Renal cortical epithelial cell (primary cell): ENCODE results near the gene RBM33. TPM values are rescaled to one million over a fixed set of nuclear protein-coding genes. Genes with fewer than 3 reads are reported as not detected.

Experiments used
- DNase-seq: peaks from one replicate; pipeline ENCODE4 v3.0.0-alpha.2; 2011; ENCODE audit warnings: low read depth
- total RNA-seq: library from RNA; depleted of rRNA; stranded (reverse); fragments of >200 nt; gene quantifications from 2 replicates; pipeline ENCODE4 v1.2.3, GENCODE V29; 2014

Gene RBM33
- total RNA-seq, 1 donor from 2014 or later: 47.3 TPM

DNA sequence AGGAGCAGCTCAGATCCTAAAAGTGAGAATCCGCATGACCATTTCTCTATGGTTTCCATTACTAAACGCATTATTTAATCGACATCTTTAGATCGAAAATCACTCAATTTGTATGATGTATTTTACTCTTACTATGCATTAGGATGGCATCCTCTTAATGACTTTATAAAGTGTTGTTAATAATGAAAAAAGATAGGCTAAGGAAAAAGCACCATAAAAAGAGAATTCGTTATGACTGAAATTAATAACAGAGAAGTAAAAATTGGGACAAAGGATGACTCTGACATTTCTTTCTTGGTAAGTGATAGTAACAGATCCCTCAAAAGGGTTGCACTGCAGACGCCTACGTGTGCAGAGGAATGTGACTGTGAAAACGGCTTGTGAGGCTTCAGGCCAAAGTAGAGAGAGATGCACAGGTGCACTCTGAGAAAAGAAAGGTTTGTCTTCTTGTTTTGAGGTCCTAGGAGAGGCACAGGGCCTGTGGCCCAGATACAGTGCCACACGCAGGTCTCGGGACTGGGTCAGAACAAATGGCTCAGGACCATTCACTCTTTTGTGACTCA lies 23.0 kb upstream of the RBM33 start:
- no peak for DNase-seq

DNA sequence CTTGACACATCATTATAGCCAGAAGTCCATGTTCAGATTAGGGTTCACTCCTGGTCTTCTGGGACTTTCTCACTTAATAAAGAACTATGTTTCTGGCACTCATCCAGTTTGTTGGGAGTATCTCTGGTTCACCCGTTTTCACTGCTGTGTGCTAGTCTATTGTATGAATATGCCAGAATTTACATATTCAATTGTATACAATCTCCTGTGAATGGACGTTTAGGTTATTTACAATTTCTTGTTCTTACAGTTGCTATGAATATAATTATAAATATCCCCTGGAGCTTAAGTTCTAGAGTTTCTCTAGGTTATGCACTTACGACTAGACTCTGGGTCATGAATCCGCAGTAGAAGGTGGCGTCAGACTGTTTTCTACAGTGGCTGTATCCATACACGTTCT lies 20.0 kb upstream of the RBM33 start:
- DNase-seq: no peak

DNA sequence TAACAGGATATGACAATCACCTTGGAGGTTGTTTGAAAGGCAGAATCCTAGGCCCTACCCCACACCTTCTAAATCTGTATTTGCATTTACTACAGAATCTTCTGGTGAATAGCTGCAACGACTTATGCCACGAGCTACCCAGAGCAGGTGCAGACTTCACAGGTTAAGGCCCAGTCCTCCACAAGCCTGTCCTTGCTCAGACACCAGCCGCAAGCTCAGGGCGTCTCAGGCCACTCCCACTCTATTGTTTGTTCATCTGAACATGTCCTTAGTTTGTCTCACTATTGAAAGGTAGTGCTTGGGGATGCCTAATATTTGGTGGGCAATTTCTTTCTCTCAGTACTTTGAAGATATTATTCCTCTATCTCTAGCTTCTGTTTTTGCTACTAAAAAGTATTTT lies 18.9 kb upstream of the RBM33 start:
- DNase-seq: no peak

DNA sequence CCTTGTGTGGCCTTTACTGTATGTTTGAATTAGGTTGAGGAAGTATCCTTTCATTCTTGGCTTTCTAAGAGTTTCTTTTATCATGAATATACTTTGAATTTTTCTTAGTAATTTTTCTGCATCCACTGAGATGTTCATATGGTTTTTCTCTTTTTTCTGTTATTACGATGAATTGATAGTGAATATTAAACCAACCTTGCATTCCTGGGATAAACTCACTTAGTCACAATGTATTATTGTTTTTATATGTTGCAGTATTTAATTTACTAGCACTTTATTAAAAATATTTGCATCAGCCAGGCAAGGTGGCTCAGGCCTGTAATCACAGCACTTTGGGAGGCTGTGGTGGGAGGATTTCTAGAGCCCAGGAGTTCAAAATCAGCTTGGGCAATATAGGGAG lies 15.3 kb upstream of the RBM33 start:
- DNase-seq: no peak

DNA sequence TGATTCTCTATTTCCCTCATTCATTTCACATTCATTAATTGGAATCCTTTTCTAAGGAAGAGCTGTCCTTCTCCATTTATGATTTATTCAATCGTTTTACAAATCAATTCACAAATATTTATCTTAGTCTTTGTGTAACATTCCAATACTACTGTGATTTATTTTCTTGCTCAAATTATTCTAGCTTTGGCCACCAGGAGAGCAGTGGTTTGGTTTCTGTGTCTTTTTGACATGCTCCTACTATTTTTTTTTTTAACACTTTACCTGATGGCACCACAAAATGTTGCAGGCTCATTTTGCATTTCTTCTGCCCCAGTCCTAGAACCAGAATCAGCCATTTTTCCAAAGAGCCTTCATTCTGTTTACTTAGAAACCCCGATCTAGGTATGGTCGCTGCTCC lies 13.3 kb upstream of the RBM33 start:
- no peak for DNase-seq

DNA sequence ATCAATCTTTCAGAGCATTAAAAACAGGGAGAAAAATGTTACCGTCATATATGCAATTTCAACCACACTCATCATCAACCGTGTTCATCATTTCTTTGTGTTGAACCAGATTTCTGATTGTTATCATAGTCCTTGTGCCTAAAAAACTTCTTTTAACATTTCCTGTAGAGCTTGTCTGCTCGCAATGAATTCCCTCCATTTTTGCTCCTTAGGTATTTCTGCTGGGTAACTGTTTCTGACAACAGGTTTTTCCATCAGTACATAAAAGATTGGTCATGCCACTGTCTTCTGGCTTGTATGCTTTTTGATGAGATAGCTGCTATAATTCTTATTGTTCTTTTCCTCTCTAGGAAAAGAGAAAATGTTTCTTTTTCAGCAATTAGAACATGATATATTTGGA lies 8.6 kb upstream of the RBM33 start:
- no peak for DNase-seq

DNA sequence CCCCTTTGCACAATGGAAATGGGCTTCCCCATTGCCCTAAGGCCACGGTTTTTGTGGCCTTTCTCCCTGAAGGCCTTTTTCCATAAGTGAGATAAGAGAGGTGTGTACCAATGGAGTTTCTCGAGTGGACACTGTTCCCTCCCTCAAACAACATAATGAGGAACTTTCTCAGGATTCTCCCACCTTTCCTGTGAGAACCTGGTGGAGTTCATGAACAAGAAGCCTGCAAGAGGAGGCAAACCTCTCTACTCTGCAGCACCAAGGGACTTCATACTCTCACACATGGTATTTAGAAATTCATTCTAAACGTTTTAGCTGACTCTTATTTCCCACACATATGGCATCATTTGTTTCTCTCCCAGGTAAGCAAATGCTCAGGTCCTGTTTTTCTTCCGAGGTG lies 7.3 kb upstream of the RBM33 start:
- DNase-seq: no peak

DNA sequence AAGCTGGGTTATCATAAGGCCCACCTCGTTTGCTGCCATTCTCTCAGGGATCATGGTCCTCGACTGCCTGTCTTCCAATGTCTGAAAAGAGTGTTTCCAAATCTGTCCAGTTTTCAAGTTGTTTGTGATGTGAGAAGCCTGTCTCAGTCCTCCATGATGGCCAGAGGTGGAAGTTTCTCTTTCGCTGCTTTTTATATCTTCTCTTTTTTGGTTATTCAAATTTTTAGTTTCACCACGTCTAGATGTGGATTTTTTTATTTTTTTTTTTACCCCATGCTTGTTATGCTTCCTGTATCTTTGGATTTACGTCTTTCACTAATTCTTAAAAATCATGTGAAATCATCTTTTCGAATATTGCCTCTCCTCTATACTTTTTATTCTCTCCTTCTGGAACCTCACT lies 6.1 kb upstream of the RBM33 start:
- no peak for DNase-seq

DNA sequence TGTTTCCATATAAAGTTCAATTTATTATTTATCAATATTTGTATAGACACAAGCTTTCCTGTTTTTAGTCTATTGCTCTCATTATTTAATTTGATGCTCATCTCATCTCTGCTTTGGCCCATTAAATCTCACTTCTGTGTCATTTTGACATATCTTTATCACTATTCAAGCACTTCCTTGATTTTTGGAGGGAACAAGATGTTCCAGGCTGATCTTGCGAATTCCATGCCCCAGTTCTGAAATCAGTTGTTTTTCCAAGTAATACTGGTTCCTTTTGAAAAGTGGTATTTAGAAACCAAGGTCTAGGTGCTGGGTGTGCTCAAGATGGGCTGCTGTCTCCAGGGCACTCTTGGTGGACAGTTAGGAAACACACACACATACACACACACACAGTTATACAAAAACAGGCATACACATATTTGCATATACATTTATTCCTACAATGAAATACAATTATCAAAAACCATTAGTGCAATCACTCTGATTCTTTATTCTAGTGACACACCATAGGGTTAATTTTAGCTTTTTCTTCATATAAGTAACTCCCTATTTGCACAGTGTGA lies 4.4 kb upstream of the RBM33 start:
- no peak for DNase-seq

DNA sequence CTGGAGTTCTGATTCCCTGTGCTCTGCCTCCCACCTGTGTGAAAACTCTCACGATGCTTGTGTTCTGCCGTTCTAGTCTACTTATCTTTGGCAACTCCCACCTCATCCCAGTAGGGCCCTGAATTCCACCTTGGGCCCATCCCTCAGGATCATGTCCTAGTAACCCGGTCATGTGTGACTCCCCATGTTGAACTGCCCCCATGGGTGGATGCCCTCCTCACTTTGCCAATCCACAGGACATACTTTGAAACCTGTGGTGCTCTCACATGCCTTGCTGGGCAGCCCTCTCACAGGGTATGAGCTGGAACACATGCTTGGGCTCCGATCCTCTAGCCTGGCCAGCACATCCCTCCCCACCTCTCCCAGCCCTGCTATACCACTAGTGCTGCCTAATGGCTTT lies 3.8 kb upstream of the RBM33 start:
- no peak for DNase-seq

DNA sequence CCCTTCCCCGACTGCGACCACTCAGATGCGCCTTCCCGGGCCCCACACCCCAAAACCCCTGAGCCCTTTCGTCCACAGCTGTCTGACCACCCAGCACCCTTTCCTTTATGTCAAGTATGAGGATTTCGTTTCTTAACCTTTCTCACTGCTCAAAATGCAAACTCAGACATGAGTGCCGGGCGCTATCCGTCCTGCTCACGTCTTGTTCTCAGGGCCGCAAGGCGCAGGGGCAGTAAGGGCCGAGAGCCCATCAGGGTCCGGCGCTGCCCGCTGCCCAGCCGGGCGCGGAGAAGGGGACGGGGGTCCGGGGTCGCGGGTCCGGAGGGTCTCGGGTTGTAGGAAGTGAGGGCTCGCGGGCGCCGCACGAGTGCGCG lies 670 bp upstream of the RBM33 start:
- no peak for DNase-seq

DNA sequence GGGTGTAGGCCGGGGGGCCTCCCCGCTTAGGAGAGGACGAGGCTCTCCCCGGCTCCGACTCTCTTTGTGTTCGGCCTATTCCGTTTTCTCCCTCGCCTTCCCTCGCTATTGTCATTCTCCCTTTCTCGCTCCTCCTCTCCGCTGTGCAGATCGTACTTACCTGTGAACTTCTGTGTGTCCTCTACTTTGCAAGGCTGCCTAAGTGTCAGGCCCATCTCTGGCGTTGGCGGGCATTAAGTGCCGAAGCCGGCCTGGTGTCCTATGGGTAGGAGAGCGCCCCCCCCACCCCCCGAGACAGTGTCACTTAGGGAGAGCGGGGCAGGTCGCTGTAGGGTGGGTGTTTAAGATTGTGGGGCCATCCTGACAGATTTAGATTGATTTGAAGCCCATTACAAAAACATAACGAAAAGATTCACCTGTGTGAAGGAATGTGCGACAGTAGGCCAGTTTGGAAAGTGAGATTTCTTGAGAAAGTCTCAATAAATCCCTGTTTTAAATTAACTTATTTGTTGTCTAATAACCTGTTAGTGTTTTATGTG lies 579 bp downstream of the RBM33 start:
- DNase-seq: no peak

DNA sequence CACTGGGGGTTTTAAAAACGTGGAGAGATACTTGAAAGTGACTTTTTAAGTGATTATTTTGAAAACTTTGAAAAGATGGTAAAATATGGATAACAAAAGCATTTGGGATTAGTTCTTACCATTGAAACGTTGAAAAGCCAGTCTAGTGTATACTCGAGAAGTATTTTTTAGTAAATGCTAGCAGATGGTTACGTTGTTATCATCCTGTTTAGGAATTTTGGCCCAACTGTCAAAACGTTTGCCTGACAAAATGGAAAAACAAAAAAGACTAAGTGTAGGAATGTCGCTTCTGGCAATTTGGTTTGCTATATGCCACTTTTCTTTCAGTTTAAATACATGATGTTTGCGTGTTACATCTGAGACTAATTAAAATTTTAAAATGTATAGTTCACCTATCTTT lies 1.2 kb downstream of the RBM33 start:
- no peak for DNase-seq

DNA sequence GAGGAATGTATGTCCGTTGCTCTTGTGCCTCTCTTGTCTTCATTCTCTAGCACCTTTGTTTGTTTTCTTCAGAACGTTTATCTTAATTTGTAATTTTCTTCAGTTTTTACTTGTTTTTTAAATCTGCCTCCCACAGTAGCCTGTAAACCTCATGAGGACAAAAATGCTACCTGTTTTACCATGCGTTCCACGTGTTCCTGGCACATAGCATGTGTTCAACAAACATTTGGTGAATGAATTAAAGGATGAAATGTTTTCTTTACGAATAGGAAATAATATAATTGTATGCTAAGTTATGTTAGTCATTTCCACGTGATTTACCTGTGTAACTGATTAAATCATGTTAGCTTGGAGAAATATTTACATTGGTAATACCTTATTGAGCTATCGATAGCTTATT lies 2.2 kb downstream of the RBM33 start:
- no peak for DNase-seq

DNA sequence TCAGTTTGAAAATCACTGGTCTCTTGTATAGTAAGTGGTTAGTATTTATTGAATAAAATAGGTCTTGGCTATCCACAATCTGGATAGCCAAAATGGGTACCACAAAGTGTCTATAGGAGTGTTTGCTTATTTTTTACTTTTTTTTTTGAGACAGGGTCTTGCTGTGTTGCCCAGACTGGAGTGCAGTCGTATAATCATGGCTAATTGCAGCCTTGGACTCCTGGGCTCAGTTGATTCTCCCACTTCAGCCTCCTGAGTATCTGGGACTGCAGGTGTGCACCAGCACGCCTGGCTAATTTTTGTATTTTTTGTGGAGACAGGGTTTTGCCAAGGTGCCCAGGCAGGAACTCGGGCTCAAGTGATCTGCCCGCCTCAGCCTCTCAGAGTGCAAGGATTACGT lies 2.8 kb downstream of the RBM33 start:
- DNase-seq: no peak

DNA sequence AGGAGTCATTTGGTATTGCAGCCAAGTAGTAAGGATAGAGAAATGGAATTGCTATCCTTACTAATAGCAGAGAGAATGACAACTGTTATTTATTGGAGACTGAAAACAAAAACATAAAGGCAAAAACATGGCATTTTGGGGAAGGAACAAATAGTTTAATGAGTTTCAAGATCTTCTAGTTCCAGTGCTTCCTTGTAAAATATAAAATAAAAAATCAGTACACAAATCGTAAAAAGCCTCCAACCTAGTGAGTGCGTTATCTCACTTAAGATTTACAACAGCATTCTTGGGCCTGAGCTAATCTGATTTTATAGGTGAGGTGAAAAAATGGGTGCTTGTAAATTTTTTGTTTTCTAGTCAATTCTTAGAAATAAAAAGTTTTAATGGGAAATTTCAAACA lies 3.3 kb downstream of the RBM33 start:
- no peak for DNase-seq

DNA sequence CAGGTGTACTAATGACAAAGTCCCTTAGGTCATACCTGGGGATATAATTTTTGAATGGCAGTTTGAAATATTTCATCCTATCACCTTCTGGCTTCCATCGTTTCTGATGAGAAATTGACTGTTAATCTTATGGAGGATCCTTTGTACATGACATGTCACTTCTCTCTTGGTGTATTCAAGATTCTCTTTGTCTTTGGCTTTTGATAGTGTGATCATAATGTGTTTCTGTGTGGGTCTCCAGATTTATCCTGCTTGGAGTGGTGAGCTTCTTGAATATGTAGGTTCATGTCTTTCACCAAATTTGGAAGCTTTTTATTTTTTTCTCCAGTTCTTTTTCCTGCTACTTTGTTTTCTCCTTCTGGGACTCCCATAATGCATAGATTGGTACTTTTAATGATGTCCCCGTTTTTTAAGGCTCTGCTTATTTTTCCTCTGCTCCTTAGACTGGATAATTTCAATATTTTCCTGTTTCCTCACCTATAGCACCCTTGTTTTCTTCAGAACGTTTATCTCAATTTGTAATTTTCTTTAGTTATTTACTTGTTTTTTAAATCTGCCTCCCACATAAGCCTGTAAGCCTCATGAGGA lies 4.4 kb downstream of the RBM33 start:
- DNase-seq: no peak

DNA sequence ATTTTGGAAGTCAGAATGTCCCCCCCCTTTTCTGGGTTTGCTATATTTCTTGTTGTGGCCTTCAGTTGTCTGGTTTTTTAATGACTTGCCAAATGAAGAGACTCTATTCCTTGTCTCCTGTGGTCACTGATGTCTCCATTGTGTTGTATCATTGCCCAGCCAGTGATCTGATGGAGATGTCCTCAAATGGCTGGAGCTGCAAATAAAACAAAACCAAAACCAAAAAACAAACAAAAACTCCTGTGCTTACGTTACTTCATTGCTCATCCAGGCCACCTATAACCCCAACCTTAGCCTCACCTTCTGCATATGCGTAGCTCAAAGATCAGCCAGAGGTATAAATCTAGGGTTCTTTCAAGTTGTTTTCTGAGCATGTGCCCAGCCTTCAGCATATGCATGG lies 5.1 kb downstream of the RBM33 start:
- no peak for DNase-seq

DNA sequence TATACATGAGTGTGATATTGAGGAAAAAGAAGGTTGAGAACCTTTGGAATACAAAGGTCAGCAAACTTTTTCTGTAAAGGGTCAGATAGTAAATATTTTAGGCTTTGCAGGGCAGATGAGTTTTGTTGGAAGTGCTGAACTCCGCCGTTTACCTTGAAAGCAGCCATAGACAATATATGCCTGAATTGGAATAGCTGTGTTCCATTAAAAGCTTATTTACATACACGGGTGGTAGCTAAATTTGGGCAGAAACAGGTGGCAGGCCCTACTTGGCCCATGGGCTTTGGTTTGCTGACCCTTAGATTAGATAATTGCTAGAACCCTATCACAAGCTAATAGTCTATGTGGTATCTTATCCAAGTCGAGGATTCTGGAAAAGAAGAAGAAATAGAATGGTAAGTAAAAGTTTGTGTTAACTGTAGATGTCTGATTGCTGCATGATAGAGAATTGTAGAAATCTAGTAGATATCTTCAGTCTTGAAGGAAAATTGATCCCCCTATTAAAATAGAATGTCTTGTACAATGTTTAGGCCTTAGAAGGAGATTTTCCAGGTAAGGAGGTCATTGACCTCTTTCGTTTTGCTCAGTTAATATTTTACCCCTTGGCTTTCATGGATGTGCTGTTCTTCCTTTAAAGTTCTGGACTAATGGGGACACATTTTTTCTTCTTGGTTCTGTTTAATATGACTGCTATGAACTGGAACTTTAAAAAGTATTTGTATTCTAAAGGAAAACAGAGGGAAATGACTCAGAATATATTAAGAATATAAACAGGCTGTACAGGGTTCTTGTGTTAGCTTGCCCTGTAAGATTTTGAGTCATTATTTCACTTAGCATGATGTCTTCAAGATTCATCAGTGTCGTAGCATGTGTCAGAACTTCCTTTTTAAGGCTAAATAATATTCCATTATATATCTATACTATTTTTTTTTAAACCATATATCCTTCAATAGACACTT lies 8.0 kb downstream of the RBM33 start:
- DNase-seq: peak; percentile 72

DNA sequence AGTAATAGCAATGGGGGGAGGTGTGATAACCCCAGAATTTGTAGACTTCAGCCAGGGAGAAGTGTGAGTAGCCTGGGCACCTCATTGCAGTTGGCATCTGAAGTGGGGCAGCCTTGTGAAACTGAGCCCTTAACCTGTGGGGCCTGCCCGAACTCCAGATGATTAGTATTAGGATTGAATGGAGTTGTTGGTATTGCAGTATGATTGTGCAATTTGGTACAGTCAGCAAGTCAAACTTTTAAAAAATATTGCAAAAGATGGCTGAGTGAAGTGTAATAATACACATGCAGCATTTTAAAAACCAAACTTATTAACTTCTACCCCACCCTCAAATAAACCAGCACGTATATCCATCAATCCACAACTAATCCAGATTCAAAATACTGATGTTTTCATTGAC lies 9.3 kb downstream of the RBM33 start:
- peak; percentile 71 for DNase-seq

DNA sequence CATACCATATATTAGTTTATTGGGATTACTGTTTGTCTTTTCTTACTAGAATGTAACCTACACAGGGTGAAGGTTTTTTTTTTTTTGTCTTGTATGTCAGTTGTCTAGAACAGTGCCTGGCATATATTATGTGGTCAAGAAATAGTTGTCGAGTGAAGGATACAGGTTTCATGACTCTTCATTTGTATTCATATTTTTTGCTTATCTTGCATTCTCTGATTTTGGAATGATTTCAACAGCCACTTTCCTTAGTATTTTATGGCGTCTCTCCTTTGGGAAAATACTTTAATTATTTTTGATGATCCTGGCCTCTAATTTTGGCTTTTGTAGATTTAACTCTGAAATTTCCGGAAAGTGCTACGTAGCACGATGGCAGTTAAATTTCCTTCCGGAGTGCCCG lies 12.4 kb downstream of the RBM33 start:
- DNase-seq: no peak

DNA sequence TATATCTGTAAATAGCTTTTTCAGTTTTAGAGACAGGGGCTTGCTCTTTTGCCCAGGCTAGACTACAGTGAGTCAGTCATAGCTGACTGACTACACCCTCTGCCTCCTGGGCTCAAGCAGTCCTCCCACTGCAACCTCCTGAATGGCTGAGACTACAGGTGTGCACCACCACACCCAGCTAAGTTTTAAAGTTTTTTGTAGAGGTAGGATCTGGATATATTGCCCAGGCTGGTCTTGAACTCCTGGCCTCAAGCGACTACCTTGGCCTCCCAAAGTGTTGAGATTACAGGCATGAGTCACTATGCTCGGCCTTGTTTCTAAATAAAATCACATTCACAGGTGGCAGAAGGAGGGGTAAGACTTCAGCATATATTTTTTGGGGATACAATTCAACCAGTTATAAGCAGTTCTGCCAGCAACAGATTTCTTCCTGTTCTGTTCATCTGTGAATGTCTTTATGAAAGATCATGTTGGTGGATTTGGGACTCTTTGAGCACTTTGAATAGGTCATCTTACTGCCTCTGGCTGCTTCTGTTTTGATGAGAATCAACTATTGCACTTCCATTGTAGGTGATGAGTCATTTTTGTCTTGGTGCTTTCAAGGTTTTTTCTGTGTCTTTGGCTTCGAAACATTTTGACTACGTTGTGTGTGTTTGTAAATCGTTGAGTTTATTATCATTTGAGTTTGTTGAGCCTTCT lies 15.7 kb downstream of the RBM33 start:
- DNase-seq: no peak
